Activated naive CD4-positive, alpha-beta T cell treated with anti-CD3 and anti-CD28 coated beads for 36 hours (primary cell): ENCODE results near the gene NUP62. TPM values are rescaled to one million over a fixed set of nuclear protein-coding genes. Genes with fewer than 3 reads are reported as not detected.
"Not testable (repeated sequence)": the region's sequence is repeated elsewhere in the genome, so short reads cannot be mapped to it uniquely, and the experiment has no call there.

Experiments used
- CTCF ChIA-PET: fragments of 350-600 bp; sonication (Branson Sonifier 250); formaldehyde crosslinking; loops from one replicate; lab custom pipeline; 2021; ENCODE audit warnings: antibody characterized with exemption; lab: Charles Lee
- DNase-seq: peaks from one replicate; pipeline ENCODE4 v3.0.0-alpha.2; 2020
- H3K27ac Mint-ChIP-seq: one replicate; pipeline ENCODE4 v1.8.0; 2021; ENCODE audit warnings: mild to moderate bottlenecking, mixed read lengths
- H3K27me3 Mint-ChIP-seq: one replicate; pipeline ENCODE4 v1.8.0; 2021; ENCODE audit warnings: low read depth, mixed read lengths
- H3K36me3 Mint-ChIP-seq: one replicate; pipeline ENCODE4 v1.8.0; 2021; ENCODE audit warnings: low read depth, mixed read lengths
- H3K4me1 Mint-ChIP-seq: one replicate; pipeline ENCODE4 v1.8.0; 2021; ENCODE audit warnings: low read depth, mixed read lengths
- H3K4me3 Mint-ChIP-seq: one replicate; pipeline ENCODE4 v1.8.0; 2021; ENCODE audit warnings: mild to moderate bottlenecking, moderate library complexity, mixed read lengths
- H3K9me3 Mint-ChIP-seq: one replicate; pipeline ENCODE4 v1.8.0; 2021; ENCODE audit warnings: mixed read lengths
- intact Hi-C: fragments of 100-400 bp; cut with micrococcal nuclease; formaldehyde crosslinking; loops from one replicate; pipeline ENCODE4 v1.15.1; 2023
- total RNA-seq, 2 experiments: library from RNA; stranded (reverse); gene quantifications; one replicate each; pipeline ENCODE4 v1.2.3, GENCODE V29; 2021

Gene NUP62
- total RNA-seq, 2 experiments from 2014 or later: 89.2 to 92.5 TPM

DNA sequence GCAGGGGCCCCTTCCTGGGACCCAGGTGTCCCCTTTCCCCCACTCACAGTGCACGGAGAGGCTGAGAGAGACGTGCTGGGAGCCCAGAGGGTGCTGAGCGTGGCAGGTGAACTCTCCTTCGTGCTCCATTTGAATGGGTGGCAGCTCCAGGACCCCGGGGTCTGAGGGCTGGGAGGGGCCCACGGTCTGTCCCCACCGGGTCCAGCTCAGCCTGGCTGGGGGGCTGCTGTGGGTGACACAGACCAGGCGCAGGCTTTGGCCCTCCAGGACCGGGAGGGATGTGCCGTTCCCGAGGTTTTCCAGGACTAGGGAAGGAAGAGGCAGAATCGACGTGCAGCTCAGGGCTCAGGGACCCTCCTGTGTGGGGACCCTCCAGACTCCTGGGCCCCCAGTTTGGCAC is 29.3 kb upstream of the NUP62 start:
- H3K4me3 Mint-ChIP-seq, H3K36me3 Mint-ChIP-seq, H3K4me1 Mint-ChIP-seq, DNase-seq, H3K9me3 Mint-ChIP-seq, intact Hi-C loops, H3K27me3 Mint-ChIP-seq, H3K27ac Mint-ChIP-seq, CTCF ChIA-PET: not testable (repeated sequence)

DNA sequence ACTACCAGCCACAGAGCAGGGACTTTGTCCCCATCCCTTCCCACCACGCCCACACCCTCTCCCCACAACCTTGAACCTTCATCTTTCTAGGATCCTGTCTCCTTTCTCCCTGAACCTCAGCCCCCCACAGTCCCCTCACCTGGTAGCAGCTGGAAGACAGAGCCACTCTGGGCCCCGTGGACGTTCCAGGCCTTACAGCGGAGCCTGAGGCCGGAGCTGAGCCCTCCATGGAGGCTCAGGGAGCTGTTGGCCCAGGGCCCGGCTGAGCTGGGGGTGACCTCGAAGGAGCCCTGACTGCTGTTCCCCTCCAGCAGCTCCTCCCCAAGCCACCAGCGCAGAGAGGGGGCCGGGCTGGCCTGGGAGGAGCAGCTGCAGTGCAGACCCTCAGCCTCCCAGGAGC is 28.8 kb upstream of the NUP62 start:
- CTCF ChIA-PET: interaction anchor here (0.7 kb wide), 1 partner anchor 19 kb away, joined by 4 read pairs; no protein-coding TSS in a partner anchor
- H3K4me3 Mint-ChIP-seq, DNase-seq: not testable (repeated sequence)

DNA sequence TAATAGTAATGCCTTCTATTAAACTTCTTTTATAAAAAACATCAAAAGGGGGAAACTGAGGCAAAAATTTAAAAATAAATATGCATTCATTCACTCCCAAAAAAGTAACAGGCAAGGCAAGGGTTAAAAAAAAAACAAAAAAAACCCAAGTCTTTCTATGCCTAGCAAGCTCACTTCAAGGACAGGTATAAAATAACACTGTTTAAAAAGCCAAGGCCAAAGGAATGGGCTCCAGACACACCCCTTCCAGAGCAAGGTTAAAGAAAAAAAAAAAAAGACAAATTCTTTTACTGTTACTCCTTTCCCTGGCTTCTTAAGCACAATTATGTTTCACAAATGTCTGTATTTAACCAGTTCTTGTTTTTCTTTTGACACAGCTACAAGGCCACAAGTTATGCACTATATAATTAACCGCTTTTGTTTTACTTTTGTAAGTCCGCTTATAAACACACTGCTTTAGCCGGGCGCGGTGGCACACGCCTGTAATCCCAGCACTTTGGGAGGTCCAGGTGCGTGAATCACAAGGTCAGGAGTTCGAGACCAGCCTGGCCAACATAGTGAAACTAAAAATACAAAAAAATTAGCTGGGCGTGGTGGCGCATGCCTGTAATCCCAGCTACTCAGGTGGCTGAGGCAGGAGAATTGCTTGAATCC is 28.1 kb upstream of the NUP62 start:
- peaks cover 5% of the 10 kb centered on the region for H3K4me1 Mint-ChIP-seq

More for the DNA sequence above, 28.8 kb upstream of the NUP62 start:
- H3K9me3 Mint-ChIP-seq, H3K4me1 Mint-ChIP-seq, H3K36me3 Mint-ChIP-seq, H3K27ac Mint-ChIP-seq, H3K27me3 Mint-ChIP-seq, intact Hi-C loops: not testable (repeated sequence)

DNA sequence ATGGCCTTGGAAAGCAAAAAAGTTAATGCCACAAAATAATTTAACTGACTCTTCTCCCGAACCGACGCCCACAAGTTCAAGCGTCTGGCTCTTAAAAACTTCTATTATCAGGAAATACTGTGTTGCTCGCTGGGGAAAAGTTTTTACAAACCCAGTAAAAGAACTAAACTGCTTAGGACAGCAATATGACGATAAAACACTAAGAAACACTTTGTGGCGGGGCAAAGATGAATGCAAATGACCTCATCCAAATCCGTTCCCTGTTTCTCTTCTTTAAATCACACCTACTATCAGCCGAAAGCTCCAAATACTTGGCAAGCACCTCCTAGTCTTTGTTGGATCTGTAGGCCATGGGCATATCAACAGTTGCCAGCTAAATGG is 26.8 kb upstream of the NUP62 start:
- Mint-ChIP-seq H3K4me3 (no peak overlapping the region), H3K9me3 (no peaks in the 10 kb centered on the region), H3K36me3 (no peaks in the 10 kb centered on the region), H3K27me3 (no peaks in the 10 kb centered on the region), H3K27ac (no peak overlapping the region), H3K4me1 (peaks cover 5% of the 10 kb centered on the region)
- no peak for DNase-seq
- CTCF ChIA-PET: interaction anchor here (1.3 kb wide), 1 partner anchor 18 kb away, joined by 4 read pairs; no protein-coding TSS in a partner anchor
- intact Hi-C loops: no loop called here

More for the DNA sequence above, 28.1 kb upstream of the NUP62 start:
- Mint-ChIP-seq H3K4me3 (no peak overlapping the region), H3K27ac (no peak overlapping the region), H3K36me3 (no peaks in the 10 kb centered on the region), H3K9me3 (no peaks in the 10 kb centered on the region), H3K27me3 (no peaks in the 10 kb centered on the region)
- CTCF ChIA-PET: interaction anchor here (0.6 to 1.3 kb wide), 4 partner anchors 9 to 688 kb away, joined by 3 to 4 read pairs (median 4); no protein-coding TSS in a partner anchor
- intact Hi-C loops: no loop called here
- DNase-seq: no peak

DNA sequence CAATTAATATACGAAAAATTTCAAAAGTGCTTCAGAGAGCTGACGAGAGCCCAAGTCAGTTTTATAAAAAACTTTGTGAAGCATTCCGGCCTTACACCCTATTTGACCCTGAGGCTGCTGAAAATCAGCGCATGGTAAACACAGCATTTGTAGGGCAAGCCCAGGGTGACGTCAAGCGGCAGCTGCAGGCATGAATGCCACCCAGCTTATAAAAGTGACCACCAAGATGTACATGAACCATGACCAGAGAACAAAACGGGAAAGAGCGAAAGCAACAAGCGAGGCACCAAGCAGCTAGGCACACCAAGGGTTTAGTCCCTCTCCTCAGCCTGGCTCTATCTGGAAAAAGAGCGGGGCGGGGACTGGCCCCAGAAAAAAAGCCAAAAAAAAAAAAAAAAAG is 25.6 kb upstream of the NUP62 start:
- Mint-ChIP-seq H3K36me3 (no peaks in the 10 kb centered on the region), H3K9me3 (no peaks in the 10 kb centered on the region), H3K27me3 (no peaks in the 10 kb centered on the region), H3K4me1 (peaks cover 5% of the 10 kb centered on the region), H3K4me3 (no peak overlapping the region), H3K27ac (no peak overlapping the region)
- no peak for DNase-seq
- CTCF ChIA-PET: no interaction called here
- intact Hi-C loops: no loop called here

DNA sequence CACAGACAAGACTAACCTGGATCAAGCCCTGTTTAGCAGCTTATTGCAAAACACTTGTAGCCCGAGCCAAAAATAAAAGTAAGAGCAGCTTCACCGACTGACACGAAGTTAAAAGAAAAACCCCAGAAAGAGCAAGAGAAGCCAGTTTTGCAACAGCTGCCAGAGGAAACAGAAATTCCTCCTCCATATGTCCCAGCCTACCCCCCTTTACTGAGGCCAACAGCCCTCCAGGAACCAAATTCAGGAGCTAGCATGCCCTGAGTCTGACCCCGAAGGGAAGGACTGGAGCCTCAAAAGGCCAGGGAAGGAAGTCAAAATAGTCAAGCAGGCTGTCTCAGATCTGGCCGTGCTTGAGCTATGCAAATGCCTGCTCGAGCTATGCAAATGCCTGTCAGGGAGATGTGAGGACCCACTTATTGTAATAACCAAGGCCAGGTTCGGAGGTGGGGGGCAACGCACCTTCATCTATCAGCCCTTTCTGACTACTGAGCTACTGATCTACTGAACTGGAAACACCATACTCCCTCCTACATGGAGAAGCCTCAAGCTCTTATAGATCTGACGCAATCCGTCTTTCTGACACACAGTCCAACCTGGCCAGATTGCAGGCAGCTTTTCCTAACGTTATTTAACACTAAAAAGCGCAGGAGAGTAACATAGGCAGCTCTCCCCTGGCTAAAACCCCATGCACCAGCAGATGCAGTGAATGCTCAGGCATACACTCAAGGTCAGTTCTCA is 25.0 kb upstream of the NUP62 start:
- Mint-ChIP-seq H3K27ac (no peak overlapping the region), H3K9me3 (no peaks in the 10 kb centered on the region), H3K36me3 (no peaks in the 10 kb centered on the region), H3K27me3 (no peaks in the 10 kb centered on the region), H3K4me3 (no peak overlapping the region), H3K4me1 (peaks cover 5% of the 10 kb centered on the region)
- DNase-seq: no peak
- intact Hi-C loops: no loop called here
- CTCF ChIA-PET: interaction anchor here (0.9 to 1.7 kb wide), 3 partner anchors 16 to 31 kb away, joined by 3 to 8 read pairs (median 5); no protein-coding TSS in a partner anchor

DNA sequence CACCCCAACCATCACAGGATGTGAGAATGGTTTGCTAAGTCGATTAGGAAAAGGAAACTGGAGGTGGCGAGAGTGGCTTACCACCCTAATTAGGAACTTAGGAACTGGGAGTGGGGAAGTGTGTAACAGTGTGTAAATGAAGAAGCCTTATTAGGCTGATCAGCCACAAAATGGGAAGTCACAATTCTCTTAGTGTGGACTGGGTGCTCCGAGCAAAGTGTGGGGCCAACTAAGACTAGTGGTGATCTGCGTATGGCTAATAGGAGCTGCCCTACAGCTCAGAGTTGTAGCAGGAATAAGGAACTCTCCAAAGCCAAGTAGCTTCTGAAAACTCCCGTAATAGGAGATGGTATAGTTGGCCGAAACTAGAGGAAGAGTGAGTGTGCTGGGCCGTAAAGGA is 24.1 kb upstream of the NUP62 start:
- intact Hi-C loops: no loop called here
- H3K4me3 Mint-ChIP-seq: no peak overlapping the region
- CTCF ChIA-PET: interaction anchor here (1.4 to 1.7 kb wide), 2 partner anchors 15 to 30 kb away, joined by 5 to 8 read pairs; no protein-coding TSS in a partner anchor
- H3K36me3 Mint-ChIP-seq: no peaks in the 10 kb centered on the region
- no peak overlapping the region for H3K27ac Mint-ChIP-seq
- peaks cover 5% of the 10 kb centered on the region for H3K4me1 Mint-ChIP-seq
- no peaks in the 10 kb centered on the region for H3K27me3 Mint-ChIP-seq
- no peaks in the 10 kb centered on the region for H3K9me3 Mint-ChIP-seq
- DNase-seq: no peak

DNA sequence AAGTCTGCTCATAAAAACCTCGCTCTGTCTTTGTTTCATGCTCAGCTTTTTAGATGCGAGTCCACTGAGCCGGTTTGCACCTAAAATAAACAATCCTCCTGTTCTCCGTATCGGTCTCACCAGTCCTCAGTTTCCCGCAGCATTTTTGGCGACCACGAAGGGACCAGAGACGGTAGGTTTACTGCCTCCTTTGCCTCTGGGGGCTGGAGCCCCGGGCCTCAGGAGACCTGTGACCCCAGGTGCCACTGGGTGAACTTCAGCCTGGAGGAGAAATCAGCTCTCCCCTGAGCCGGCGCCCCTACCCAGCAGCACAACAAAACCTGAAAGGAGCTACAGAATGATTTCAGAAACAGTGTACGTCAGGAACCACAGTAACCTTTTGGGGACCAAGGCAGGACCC is 23.6 kb upstream of the NUP62 start:
- no peaks in the 10 kb centered on the region for H3K36me3 Mint-ChIP-seq
- intact Hi-C loops: no loop called here
- CTCF ChIA-PET: interaction anchor here (1.7 kb wide), 1 partner anchor 15 kb away, joined by 8 read pairs; no protein-coding TSS in a partner anchor
- peaks cover 5% of the 10 kb centered on the region for H3K4me1 Mint-ChIP-seq
- no peak for DNase-seq
- no peaks in the 10 kb centered on the region for H3K9me3 Mint-ChIP-seq
- no peak overlapping the region for H3K27ac Mint-ChIP-seq
- H3K4me3 Mint-ChIP-seq: no peak overlapping the region
- no peaks in the 10 kb centered on the region for H3K27me3 Mint-ChIP-seq

DNA sequence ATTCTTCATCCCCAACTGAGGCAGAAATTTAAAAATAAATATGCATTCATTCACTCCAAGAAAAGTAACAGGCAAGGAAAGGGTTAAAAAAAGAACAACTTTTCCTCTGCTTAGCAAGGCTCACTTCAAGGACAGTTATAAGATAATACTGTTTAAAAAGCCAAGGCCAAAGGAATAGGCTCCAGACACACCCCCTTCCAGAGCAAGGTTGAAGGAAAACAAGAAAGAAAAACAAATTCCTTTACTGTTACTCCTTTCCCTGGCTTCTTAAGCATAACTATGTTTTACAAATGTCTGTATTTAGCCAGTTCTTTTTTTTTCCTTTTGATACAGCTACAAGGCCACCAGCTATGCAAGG is 23.2 kb upstream of the NUP62 start:
- Mint-ChIP-seq H3K27ac (no peak overlapping the region), H3K36me3 (no peaks in the 10 kb centered on the region), H3K4me1 (peaks cover 5% of the 10 kb centered on the region), H3K4me3 (no peak overlapping the region), H3K27me3 (no peaks in the 10 kb centered on the region), H3K9me3 (no peaks in the 10 kb centered on the region)
- CTCF ChIA-PET: no interaction called here
- intact Hi-C loops: no loop called here
- DNase-seq: no peak

DNA sequence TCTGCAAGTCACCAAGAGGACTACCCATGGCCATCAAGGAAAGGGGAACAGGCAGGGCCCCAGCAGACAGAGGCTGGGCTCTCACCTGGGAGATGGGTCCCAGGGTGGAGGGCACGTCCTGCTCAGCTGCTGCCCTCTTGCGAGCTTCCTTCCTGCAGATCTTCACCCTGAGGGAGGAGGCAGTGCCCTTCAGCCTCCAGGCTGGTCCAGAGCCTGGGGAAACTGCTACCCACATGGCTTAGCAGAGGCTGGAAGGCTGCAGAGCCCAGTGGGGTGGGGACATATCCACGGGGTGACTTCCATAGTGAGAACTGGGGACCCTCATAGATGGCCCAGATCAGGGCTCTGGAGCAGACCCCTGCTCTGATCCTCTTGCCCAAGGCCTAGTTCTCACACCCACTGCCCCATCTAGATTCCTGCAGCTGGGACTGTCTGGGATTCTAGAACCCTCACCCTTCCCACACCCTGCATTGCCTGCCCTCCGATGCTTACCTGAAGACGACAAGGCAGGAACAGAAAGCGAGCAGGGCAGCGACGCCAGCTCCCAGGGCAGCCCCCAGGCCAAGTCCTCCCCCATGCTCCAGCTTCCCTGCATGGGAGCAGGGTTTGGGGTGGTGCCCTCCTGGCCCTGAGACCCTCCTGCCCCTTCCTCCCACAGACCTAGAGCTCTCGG is 22.6 kb upstream of the NUP62 start:
- H3K27ac Mint-ChIP-seq: no peak overlapping the region
- H3K9me3 Mint-ChIP-seq: no peaks in the 10 kb centered on the region
- no peak overlapping the region for H3K4me3 Mint-ChIP-seq
- H3K36me3 Mint-ChIP-seq: no peaks in the 10 kb centered on the region
- peaks cover 5% of the 10 kb centered on the region for H3K4me1 Mint-ChIP-seq
- intact Hi-C loops: no loop called here
- CTCF ChIA-PET: no interaction called here
- H3K27me3 Mint-ChIP-seq: no peaks in the 10 kb centered on the region
- no peak for DNase-seq

DNA sequence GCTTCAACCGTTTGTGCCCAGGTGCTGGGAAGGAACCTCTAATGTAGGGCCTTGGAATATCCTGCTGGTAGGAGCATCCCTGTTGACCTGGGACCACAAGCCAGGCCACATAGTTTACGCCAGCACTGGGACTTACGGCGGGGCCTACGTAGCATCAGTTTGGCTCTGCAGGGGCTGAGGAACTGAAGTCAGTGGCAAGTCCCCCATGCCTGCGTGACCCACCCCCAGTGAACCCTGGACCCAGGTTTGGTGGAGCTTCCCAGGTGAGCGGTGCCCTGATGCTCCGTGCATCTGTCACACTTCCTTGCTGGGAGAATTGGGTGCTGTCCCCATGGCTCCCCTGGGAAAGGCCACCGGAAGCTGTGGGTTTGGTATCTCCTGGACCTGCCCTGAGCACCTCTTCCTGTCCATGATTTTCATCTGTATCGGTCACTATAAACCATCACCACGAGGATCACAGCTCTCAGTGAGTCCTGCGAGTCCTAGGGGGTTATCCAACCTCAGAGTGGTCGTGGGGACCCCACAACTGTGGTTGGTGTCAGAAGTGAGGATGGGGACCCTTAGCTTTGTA is 21.7 kb upstream of the NUP62 start:
- Mint-ChIP-seq H3K36me3 (no peaks in the 10 kb centered on the region), H3K9me3 (no peaks in the 10 kb centered on the region), H3K4me1 (peaks cover 5% of the 10 kb centered on the region), H3K27me3 (no peaks in the 10 kb centered on the region), H3K4me3 (no peak overlapping the region), H3K27ac (no peak overlapping the region)
- DNase-seq: no peak
- CTCF ChIA-PET: interaction anchor here (0.7 to 2.1 kb wide), 3 partner anchors 12 to 37 kb away, joined by 3 to 8 read pairs (median 3); no protein-coding TSS in a partner anchor
- intact Hi-C loops: no loop called here

DNA sequence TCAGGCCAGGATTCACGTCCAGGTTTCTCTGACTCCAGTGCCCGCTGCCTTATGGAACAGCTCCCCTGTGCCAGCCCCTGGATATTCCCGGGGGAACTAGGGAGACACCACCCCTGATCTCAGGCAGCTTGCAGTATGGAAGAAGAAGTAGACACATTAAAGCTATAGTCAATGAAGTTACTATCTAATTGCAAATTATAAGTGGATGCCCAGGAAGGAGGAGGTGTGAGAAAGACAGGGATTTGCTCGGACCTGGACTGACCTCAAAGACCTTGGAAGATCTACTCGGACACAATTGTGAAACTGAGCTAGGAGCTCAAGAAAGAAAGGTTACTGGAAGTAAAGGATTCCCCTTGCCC is 21.3 kb upstream of the NUP62 start:
- peaks cover 5% of the 10 kb centered on the region for H3K4me1 Mint-ChIP-seq
- H3K27me3 Mint-ChIP-seq: no peaks in the 10 kb centered on the region
- no peak for DNase-seq
- no peak overlapping the region for H3K4me3 Mint-ChIP-seq
- H3K36me3 Mint-ChIP-seq: no peaks in the 10 kb centered on the region
- intact Hi-C loops: no loop called here
- H3K27ac Mint-ChIP-seq: no peak overlapping the region
- no peaks in the 10 kb centered on the region for H3K9me3 Mint-ChIP-seq
- CTCF ChIA-PET: interaction anchor here (0.7 to 2.1 kb wide), 3 partner anchors 12 to 38 kb away, joined by 3 to 8 read pairs (median 3); no protein-coding TSS in a partner anchor
